ENCODE measurements around the gene LYZL2. TPM values are rescaled to one million over a fixed set of nuclear protein-coding genes. Genes with fewer than 3 reads are reported as not detected.

LYZL2 gene
- total RNA-seq, 1 donor = not detected

DNA sequence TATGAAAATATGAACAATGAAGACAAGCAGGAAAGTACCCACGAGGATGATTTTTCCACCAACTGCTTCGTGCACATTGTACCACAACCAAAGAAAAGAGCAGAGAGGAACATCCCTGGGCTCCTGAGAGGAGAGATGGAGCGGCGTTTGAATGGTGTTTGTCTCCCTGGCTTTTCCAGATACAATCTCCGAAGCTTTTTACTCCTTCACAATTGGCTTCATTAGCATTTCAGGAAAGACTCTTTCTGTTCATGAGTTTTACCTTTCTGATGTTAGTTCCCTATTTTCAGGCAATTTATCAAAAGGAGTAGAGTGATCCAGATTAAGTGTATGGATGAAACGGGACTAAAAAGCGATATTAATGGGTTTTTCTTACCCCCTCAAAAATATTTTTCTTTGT, 49.3 kb downstream of the LYZL2 start:
- no peak for DNase-seq (ENCODE audit: low read depth)
- TF ChIP-seq, protein P1, sequence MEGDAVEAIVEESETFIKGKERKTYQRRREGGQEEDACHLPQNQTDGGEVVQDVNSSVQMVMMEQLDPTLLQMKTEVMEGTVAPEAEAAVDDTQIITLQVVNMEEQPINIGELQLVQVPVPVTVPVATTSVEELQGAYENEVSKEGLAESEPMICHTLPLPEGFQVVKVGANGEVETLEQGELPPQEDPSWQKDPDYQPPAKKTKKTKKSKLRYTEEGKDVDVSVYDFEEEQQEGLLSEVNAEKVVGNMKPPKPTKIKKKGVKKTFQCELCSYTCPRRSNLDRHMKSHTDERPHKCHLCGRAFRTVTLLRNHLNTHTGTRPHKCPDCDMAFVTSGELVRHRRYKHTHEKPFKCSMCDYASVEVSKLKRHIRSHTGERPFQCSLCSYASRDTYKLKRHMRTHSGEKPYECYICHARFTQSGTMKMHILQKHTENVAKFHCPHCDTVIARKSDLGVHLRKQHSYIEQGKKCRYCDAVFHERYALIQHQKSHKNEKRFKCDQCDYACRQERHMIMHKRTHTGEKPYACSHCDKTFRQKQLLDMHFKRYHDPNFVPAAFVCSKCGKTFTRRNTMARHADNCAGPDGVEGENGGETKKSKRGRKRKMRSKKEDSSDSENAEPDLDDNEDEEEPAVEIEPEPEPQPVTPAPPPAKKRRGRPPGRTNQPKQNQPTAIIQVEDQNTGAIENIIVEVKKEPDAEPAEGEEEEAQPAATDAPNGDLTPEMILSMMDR (IDR thresholded peaks at IDR 0.05; ENCODE audit: insufficient read depth, low read depth, low read length) = no peak
- H3K4me3 ChIP-seq (ENCODE audit: low read depth, low read length) = no peak overlapping the region

DNA sequence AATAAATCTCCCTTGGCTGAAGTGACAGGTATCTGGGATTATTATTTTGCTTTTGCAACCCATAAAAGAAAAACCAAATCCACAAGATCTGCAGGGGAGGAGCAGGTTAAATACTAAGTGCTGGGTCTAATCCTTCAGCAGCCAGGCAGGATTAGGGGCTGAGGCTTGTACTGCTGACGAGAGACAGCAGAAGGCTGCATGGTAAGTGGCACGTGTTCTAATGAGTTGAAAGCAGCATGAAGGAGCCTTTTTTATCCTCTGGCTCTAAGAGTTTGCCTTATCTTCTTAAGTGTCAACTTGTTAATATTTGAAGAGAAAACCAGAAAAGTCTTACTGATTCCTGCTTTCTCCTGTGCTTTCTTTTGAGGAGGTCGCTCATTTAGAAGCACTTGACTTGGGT, 50.0 kb downstream of the LYZL2 start:
- no peak overlapping the region for H3K4me3 ChIP-seq (ENCODE audit: low read depth, low read length)
- TF ChIP-seq, protein P1 (IDR thresholded peaks at IDR 0.05; ENCODE audit: insufficient read depth, low read depth, low read length) = no peak
- DNase-seq (ENCODE audit: low read depth) = peak; percentile 42

- DNase-seq (ENCODE audit: low read depth) = no peak
- no peak overlapping the region for H3K4me3 ChIP-seq (ENCODE audit: low read depth, low read length)
- TF ChIP-seq, protein P1 (IDR thresholded peaks at IDR 0.05; ENCODE audit: insufficient read depth, low read depth, low read length) = no peak
Measured at GRCh38 chr10:30577048-30577447, 52.5 kb downstream of the LYZL2 start.

- TF ChIP-seq, protein P1 (IDR thresholded peaks at IDR 0.05; ENCODE audit: insufficient read depth, low read depth, low read length) = no peak
- DNase-seq (ENCODE audit: low read depth) = no peak
- no peak overlapping the region for H3K4me3 ChIP-seq (ENCODE audit: low read depth, low read length)
Measured at GRCh38 chr10:30576641-30577040, 52.9 kb downstream of the LYZL2 start.

DNA sequence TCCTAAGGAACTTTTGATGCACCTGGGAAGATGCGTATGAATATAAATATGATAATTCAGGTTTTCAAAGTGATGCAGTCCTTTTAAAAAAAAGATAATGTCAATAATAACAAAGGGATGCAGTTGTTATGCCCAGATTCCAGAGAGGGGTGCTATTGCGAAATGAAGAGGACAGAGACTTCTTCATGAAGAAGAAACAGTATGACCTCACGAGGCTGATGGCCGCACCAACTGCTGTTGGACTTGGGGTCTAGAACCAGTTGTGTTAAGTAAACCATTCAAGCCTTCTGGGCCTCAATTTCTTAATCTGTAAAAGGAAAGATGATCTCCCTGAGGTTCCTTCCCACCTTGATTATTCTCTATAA, 55.1 kb downstream of the LYZL2 start:
- TF ChIP-seq, protein P1 (IDR thresholded peaks at IDR 0.05; ENCODE audit: insufficient read depth, low read depth, low read length) = no peak
- H3K4me3 ChIP-seq (ENCODE audit: low read depth, low read length) = no peak overlapping the region
- no peak for DNase-seq (ENCODE audit: low read depth)

- no peak for DNase-seq (ENCODE audit: low read depth)
- TF ChIP-seq, protein P1 (IDR thresholded peaks at IDR 0.05; ENCODE audit: insufficient read depth, low read depth, low read length) = no peak
Measured at GRCh38 chr10:30573721-30574431, 55.7 kb downstream of the LYZL2 start.

GRCh38 chr10:30565449-30565848, 64.1 kb downstream of the LYZL2 start:
- TF ChIP-seq, protein P1 (IDR thresholded peaks at IDR 0.05; ENCODE audit: insufficient read depth, low read depth, low read length) = no peak
- H3K4me3 ChIP-seq (ENCODE audit: low read depth, low read length) = no peak overlapping the region
- peak; percentile 38 for DNase-seq (ENCODE audit: low read depth)

More at GRCh38 chr10:30573721-30574431, 55.7 kb downstream of the LYZL2 start:
- no peak overlapping the region for H3K4me3 ChIP-seq (ENCODE audit: low read depth, low read length)
